GM19351 (cell line): ENCODE measurements around the gene LHB.
"Not testable (repeated sequence)": the region's sequence is repeated elsewhere in the genome, so short reads cannot be mapped to it uniquely, and the experiment has no call there.

ENCODE experiments used
- ATAC-seq: cut with Tn5 transposase; IDR thresholded peaks from one replicate; pipeline ENCODE4 v1.9.1; 2021; ENCODE audit warnings: mild to moderate bottlenecking, moderate library complexity; ENCODE audit not compliant: unreplicated experiment

LHB gene

GRCh38 chr19:49038557-49039276, 21.8 kb upstream of the LHB start:
- ATAC-seq, result not testable (repeated sequence)

- ATAC-seq, result not testable (repeated sequence)
Observed at GRCh38 chr19:49038111-49038510, 21.2 kb upstream of the LHB start.

- not testable (repeated sequence) for ATAC-seq
Observed at GRCh38 chr19:49036815-49037214, 19.9 kb upstream of the LHB start, which contains the start of gene CGB1. TSS of gene CGB1 (minus strand) at chr19:49036895. CDS start at chr19:49036711, 184 bp downstream.

- ATAC-seq, result not testable (repeated sequence)
Observed at GRCh38 chr19:49031642-49032301, 14.9 kb upstream of the LHB start, which contains the start of gene CGB2. TSS of gene CGB2 (plus strand) at chr19:49031890. CDS start at chr19:49032096, 206 bp downstream.

- not testable (repeated sequence) for ATAC-seq
Observed at GRCh38 chr19:49030323-49030722, 13.4 kb upstream of the LHB start.

GRCh38 chr19:49029749-49030148, 12.9 kb upstream of the LHB start:
- not testable (repeated sequence) for ATAC-seq

GRCh38 chr19:49028686-49029085, 11.8 kb upstream of the LHB start:
- not testable (repeated sequence) for ATAC-seq

GRCh38 chr19:49025599-49025998, 8.7 kb upstream of the LHB start:
- ATAC-seq, result not testable (repeated sequence)

GRCh38 chr19:49025088-49025487, 8.2 kb upstream of the LHB start:
- ATAC-seq, result not testable (repeated sequence)

- not testable (repeated sequence) for ATAC-seq
Observed at GRCh38 chr19:49024233-49024632, 7.3 kb upstream of the LHB start, which contains the start of gene CGB3. TSS of gene CGB3 (minus strand) at chr19:49024333. CDS start at chr19:49023971, 362 bp downstream.

GRCh38 chr19:49022116-49022515, 5.2 kb upstream of the LHB start:
- no peak for ATAC-seq

- ATAC-seq, result no peak
Observed at GRCh38 chr19:49020931-49021895, 4.3 kb upstream of the LHB start.

- ATAC-seq, result no peak
Observed at GRCh38 chr19:49020342-49020741, 3.5 kb upstream of the LHB start.

GRCh38 chr19:49019242-49019932, 2.5 kb upstream of the LHB start:
- no peak for ATAC-seq

- not testable (repeated sequence) for ATAC-seq
Observed at GRCh38 chr19:49018388-49019241, 1.7 kb upstream of the LHB start.

- no peak for ATAC-seq
Observed at GRCh38 chr19:49017666-49018351, 918 bp upstream of the LHB start.

- no peak for ATAC-seq
Observed at GRCh38 chr19:49016067-49016839, 638 bp downstream of the LHB start.

GRCh38 chr19:49014870-49015255, 2.0 kb downstream of the LHB start:
- ATAC-seq, result no peak
